ENCODE results near the gene GREB1L.

The GREB1L gene

DNA sequence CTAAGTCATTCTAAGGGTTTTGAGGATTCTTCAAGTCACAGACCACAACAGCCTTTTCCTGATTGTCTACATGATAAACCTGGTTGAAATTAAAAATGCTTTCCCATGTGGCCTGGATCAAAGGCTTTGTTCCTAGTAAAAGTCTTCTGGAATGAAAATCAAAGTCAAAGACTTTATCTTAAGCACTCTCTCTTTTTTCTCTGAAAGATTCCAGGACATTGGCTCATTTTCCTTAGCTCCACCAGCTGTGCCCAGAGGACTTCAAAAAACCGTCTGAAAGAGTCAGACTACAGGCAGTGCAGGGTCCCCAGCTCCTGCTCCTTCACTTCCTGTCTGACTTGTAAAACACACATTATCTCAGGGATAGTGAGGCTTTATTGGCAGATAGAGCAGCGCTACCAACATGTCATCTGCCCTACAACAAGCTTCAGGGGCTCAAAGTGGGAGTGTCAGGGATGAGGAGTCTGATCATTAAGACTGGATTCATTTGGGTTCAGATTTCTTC lies 210.3 kb downstream of the GREB1L start:
- TF ChIP-seq, protein P1, sequence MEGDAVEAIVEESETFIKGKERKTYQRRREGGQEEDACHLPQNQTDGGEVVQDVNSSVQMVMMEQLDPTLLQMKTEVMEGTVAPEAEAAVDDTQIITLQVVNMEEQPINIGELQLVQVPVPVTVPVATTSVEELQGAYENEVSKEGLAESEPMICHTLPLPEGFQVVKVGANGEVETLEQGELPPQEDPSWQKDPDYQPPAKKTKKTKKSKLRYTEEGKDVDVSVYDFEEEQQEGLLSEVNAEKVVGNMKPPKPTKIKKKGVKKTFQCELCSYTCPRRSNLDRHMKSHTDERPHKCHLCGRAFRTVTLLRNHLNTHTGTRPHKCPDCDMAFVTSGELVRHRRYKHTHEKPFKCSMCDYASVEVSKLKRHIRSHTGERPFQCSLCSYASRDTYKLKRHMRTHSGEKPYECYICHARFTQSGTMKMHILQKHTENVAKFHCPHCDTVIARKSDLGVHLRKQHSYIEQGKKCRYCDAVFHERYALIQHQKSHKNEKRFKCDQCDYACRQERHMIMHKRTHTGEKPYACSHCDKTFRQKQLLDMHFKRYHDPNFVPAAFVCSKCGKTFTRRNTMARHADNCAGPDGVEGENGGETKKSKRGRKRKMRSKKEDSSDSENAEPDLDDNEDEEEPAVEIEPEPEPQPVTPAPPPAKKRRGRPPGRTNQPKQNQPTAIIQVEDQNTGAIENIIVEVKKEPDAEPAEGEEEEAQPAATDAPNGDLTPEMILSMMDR (IDR thresholded peaks at IDR 0.05; ENCODE audit: unreplicated experiment in 3 of 3) = no peak
- no peak overlapping the region for H3K4me3 Mint-ChIP-seq
- peak overlapping the region in 2 of 3 experiments; percentile 43 to 60 for H3K27ac Mint-ChIP-seq
- no peaks in the 10 kb centered on the region for H3K27me3 Mint-ChIP-seq (ENCODE audit: low read depth)
- H3K36me3 Mint-ChIP-seq (ENCODE audit: low read depth) = no peaks in the 10 kb centered on the region
- H3K9me3 Mint-ChIP-seq = no peaks in the 10 kb centered on the region
- H3K4me1 Mint-ChIP-seq = peaks cover 49% of the 10 kb centered on the region

DNA sequence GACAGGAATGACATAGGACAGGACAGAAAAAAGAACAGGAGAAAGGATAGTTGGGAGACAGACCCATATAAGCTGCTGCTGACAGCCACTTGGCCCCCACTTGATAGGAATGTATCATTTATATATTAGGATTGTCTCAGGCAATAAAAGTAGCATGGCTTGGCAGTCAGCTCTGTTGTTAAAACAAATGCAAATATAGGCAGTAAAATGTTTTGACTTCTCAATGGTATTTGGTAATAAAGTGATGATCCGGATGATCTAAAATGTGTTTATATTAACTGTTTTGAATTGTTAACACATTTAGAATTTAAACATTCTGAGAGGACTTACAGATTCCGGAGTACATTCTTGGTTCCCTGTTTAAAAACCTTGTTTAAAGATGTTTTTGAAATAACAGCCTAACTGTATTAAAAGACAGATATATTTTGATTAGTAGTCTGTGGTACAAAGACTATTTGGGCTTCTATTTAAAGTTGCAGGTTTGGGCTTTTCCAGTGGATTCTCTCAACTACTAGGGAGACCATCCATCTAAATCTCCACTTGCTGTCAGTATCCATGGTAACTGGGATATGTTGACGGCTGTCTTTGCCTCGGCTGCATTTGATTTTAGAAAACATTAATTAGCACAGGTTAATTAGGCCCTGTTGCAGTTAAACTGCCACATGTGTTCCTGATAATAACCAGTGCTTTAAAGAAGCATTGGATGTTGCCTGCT lies 210.9 kb downstream of the GREB1L start:
- no peaks in the 10 kb centered on the region for H3K36me3 Mint-ChIP-seq (ENCODE audit: low read depth)
- H3K4me3 Mint-ChIP-seq = no peak overlapping the region
- H3K4me1 Mint-ChIP-seq = peaks cover 49% of the 10 kb centered on the region
- no peaks in the 10 kb centered on the region for H3K27me3 Mint-ChIP-seq (ENCODE audit: low read depth)
- TF ChIP-seq, protein P1 (IDR thresholded peaks at IDR 0.05; ENCODE audit: unreplicated experiment in 3 of 3) = no peak
- H3K27ac Mint-ChIP-seq = peak overlapping the region in 1 of 3 experiments; percentile 60
- H3K9me3 Mint-ChIP-seq = no peaks in the 10 kb centered on the region

DNA sequence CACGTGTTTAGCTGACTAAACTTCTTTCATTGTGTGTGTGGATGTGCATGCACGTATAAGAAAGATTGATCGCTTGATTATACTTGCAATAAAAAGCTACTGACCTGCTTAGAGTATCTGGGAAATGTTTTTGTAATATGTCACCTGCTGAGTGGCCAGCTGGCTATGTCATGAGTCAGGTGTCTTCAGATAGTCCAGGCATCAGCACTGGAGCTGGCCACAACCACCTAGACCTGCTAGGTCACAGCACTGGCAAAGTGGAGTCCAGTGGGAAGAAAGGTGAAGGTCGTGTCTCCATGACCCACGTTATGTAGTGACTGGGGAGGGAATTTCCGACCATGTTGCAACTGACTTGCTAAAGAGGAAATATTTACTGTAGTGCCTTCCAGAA lies 211.5 kb downstream of the GREB1L start:
- Mint-ChIP-seq H3K4me1 (peaks cover 51% of the 10 kb centered on the region), H3K36me3 (ENCODE audit: low read depth) (no peaks in the 10 kb centered on the region), H3K4me3 (no peak overlapping the region), H3K9me3 (no peaks in the 10 kb centered on the region), H3K27me3 (ENCODE audit: low read depth) (no peaks in the 10 kb centered on the region), H3K27ac (no peak overlapping the region)
- TF ChIP-seq, protein P1 (IDR thresholded peaks at IDR 0.05; ENCODE audit: unreplicated experiment in 3 of 3) = no peak

DNA sequence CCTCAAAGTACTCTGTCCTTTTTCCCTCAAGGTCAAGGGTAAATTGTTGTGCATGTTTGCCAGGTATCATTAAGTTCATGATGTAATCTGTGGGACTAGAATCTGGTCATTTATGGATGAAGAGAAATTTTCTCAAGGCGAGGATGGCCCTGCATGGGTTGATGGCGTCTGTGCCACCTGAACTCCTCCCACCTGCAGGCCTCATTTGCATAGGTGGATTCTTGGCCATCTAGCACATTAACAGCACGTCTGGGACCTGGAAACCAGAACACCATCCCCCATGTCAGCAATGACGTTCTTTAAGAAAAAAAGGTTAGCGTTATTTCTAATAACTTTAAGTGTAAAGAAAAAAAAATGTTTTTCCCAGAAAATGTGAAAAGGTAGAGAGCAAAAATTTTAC lies 212.7 kb downstream of the GREB1L start:
- H3K4me1 Mint-ChIP-seq = peaks cover 48% of the 10 kb centered on the region
- H3K36me3 Mint-ChIP-seq (ENCODE audit: low read depth) = no peaks in the 10 kb centered on the region
- no peaks in the 10 kb centered on the region for H3K27me3 Mint-ChIP-seq (ENCODE audit: low read depth)
- H3K27ac Mint-ChIP-seq = no peak overlapping the region
- H3K9me3 Mint-ChIP-seq = no peaks in the 10 kb centered on the region
- TF ChIP-seq, protein P1 (IDR thresholded peaks at IDR 0.05; ENCODE audit: unreplicated experiment in 3 of 3) = no peak
- H3K4me3 Mint-ChIP-seq = no peak overlapping the region

DNA sequence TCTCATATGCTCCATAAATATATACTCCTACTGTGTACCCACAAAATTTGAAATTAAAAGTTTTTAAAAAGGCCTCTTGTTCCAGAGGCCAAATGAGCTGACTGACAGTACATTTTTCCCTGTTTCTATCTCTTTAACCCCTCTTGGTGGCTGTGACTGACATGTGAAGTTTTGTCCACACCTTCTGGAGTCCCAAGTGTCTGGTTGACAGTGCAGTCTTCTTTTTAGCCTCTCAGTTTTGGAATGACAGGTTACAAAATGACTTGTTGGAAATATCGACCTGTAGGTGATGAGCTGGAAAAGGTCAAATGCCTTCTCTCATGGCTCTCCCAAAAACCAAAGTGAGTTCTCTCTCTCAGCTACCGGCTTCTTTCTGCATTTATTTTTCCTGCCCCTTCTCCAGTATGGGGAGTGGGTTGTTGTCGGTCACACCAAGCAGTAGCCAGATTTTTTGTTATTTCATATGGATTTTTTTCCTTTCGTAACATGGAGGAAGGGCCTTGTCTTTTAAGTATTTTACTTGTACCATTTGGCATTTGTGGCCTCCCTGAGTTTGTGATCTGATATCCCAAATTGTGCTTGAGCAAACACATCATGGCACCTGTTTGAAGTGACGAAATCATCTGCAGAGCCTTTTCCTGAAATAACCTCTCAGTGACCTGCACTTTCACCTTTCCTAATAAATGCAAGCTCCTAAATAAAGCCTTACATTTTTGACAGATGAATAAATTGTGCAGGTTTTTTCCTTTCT lies 214.6 kb downstream of the GREB1L start:
- H3K9me3 Mint-ChIP-seq = no peaks in the 10 kb centered on the region
- H3K27ac Mint-ChIP-seq = no peak overlapping the region
- no peaks in the 10 kb centered on the region for H3K27me3 Mint-ChIP-seq (ENCODE audit: low read depth)
- peaks cover 37% of the 10 kb centered on the region for H3K4me1 Mint-ChIP-seq
- no peak overlapping the region for H3K4me3 Mint-ChIP-seq
- TF ChIP-seq, protein P1 (IDR thresholded peaks at IDR 0.05; ENCODE audit: unreplicated experiment in 3 of 3) = no peak
- H3K36me3 Mint-ChIP-seq (ENCODE audit: low read depth) = peaks cover 7% of the 10 kb centered on the region
